KMS-11 (cell line): ENCODE results near the gene FBXL7.

ENCODE experiments used
- H2AFZ ChIP-seq: fragments of 200-600 bp; sonication (generic); 2 replicates; pipeline ENCODE4 v1.6.1; 2016; ENCODE audit warnings: antibody characterized with exemption, mixed run types, low read depth
- H3K27ac ChIP-seq: fragments of 200-600 bp; sonication (generic); 2 replicates; pipeline ENCODE4 v1.6.1; 2016; ENCODE audit warnings: mild to moderate bottlenecking, mixed run types
- H3K27me3 ChIP-seq: fragments of 200-600 bp; sonication (generic); 2 replicates; pipeline ENCODE4 v1.6.1; 2017; ENCODE audit warnings: mild to moderate bottlenecking, low read depth, mixed run types, moderate library complexity; ENCODE audit not compliant: insufficient read depth
- H3K36me3 ChIP-seq: fragments of 200-600 bp; sonication (generic); 2 replicates; pipeline ENCODE4 v1.6.1; 2017; ENCODE audit warnings: mild to moderate bottlenecking, mixed run types; ENCODE audit not compliant: insufficient read depth
- H3K4me1 ChIP-seq: fragments of 200-600 bp; sonication (generic); 2 replicates; pipeline ENCODE4 v1.6.1; 2016; ENCODE audit warnings: mild to moderate bottlenecking, low read depth, mixed run types; ENCODE audit not compliant: poor library complexity, severe bottlenecking
- H3K4me2 ChIP-seq: fragments of 200-600 bp; sonication (generic); 2 replicates; pipeline ENCODE4 v1.7.0; 2016; ENCODE audit warnings: mild to moderate bottlenecking, mixed run types
- H3K4me3 ChIP-seq: fragments of 200-600 bp; sonication (generic); IDR thresholded peaks from 2 replicates; pipeline ENCODE4 v1.6.1; 2017; ENCODE audit warnings: low read depth, low read length, mixed read lengths; ENCODE audit not compliant: insufficient read depth
- H3K79me2 ChIP-seq: fragments of 200-600 bp; sonication (generic); 2 replicates; pipeline ENCODE4 v1.6.1; 2016; ENCODE audit warnings: low read depth, mixed run types; ENCODE audit not compliant: insufficient read depth
- H3K9ac ChIP-seq: fragments of 200-600 bp; sonication (generic); 2 replicates; pipeline ENCODE4 v1.6.1; 2016; ENCODE audit warnings: mild to moderate bottlenecking, mixed run types
- H4K20me1 ChIP-seq: fragments of 200-600 bp; sonication (generic); 2 replicates; pipeline ENCODE4 v1.6.1; 2016; ENCODE audit warnings: mild to moderate bottlenecking, mixed run types; ENCODE audit not compliant: insufficient read depth
- CTCF ChIP-seq: fragments of 200-600 bp; sonication (generic); conservative IDR thresholded peaks from 2 replicates; pipeline ENCODE4 v1.6.1; 2017; ENCODE audit warnings: low read depth, mild to moderate bottlenecking, antibody characterized with exemption, low read length, moderate library complexity, mixed read lengths

The FBXL7 gene

DNA sequence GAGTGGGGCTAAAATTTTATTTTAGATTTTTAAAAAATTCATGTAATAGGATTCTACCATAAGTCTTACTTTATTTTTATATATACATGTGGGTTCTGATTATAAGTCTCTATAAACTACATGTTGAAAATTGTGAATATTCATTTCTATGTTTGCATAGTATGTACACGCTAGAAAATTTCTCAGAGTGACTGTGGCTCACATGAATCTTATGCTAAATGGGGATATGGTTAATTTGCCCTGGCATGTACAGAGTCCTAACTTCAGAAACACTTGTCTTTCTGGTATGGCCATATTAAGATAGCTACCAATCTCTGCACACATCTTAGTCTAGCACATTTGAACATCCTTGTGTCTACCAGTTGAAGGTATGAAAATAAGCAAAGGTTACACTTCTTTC lies 154.8 kb downstream of the FBXL7 start:
- no peak for TF ChIP-seq CTCF
- H3K27ac ChIP-seq: no peak overlapping the region
- H3K9ac ChIP-seq: no peak overlapping the region

GRCh38 chr5:15655683-15656082 lies 155.7 kb downstream of the FBXL7 start:
- Histone ChIP-seq H3K4me2 (no peak overlapping the region), H3K4me3 (no peak overlapping the region), H3K79me2 (peaks cover 14% of the 10 kb centered on the region; the same call in 1 of the 2 replicates), H3K27me3 (no peaks in the 10 kb centered on the region), H4K20me1 (no peaks in the 10 kb centered on the region), H3K27ac (no peak overlapping the region), H2AFZ (no peak overlapping the region), H3K36me3 (no peaks in the 10 kb centered on the region), H3K9ac (no peak overlapping the region), H3K4me1 (peaks cover 9% of the 10 kb centered on the region)
- no peak for TF ChIP-seq CTCF

More for the DNA sequence above, 154.8 kb downstream of the FBXL7 start:
- Histone ChIP-seq H3K36me3 (no peaks in the 10 kb centered on the region), H3K27me3 (no peaks in the 10 kb centered on the region), H2AFZ (no peak overlapping the region), H3K4me3 (no peak overlapping the region), H3K4me1 (peaks cover 18% of the 10 kb centered on the region), H3K4me2 (no peak overlapping the region), H4K20me1 (no peaks in the 10 kb centered on the region; the same call in 1 of the 2 replicates), H3K79me2 (peaks cover 14% of the 10 kb centered on the region; the same call in 1 of the 2 replicates)

DNA sequence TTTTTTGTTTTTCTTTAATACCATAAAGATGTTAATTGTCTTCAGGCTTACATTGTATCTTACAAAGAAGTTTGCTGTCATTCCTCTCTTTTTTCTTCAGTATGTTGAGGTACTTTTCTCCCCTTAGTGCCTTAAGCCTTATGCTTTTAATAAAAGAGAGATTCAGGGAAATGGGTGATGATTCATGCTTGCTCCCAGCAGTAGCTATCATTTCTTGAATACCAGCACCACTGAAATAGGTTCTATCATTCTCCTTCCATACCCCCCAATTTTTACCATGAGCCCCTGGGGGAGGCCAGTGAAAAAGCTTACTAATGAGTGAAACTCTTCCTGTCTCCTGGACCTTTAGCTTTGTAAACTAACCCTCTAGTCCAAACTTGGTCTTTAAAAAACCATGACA lies 165.0 kb downstream of the FBXL7 start:
- Histone ChIP-seq H3K9ac (no peak overlapping the region), H3K4me3 (no peak overlapping the region), H3K4me1 (peaks cover 5% of the 10 kb centered on the region), H3K36me3 (no peaks in the 10 kb centered on the region), H3K79me2 (peaks cover 12% of the 10 kb centered on the region; the same call in 1 of the 2 replicates), H4K20me1 (no peaks in the 10 kb centered on the region), H3K27me3 (no peaks in the 10 kb centered on the region), H2AFZ (no peak overlapping the region), H3K4me2 (no peak overlapping the region), H3K27ac (no peak overlapping the region)
- no peak for TF ChIP-seq CTCF

DNA sequence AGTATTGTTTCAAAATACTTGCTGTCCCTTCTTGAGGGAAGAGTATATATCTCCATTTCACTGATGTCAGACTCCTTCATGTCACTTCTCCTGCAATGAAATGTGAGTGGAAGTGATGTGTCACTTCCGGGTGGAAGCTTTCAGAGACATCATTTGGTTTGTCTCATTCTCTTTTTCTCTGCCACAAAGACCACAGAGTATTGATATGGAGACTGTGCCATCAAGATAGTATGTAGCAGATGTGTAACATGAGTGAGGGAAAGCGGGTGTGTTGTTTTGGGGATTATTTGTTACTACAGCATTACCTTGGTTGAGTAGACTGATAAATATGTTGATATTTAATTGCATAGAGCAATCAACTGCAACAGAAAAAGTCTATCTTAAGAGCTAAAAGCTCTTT lies 169.8 kb downstream of the FBXL7 start:
- no peak overlapping the region for H3K9ac ChIP-seq
- no peak for TF ChIP-seq CTCF
- no peak overlapping the region for H3K27ac ChIP-seq
- H3K79me2 ChIP-seq: peaks cover 12% of the 10 kb centered on the region; the same call in 1 of the 2 replicates
- no peak overlapping the region for H2AFZ ChIP-seq
- H3K27me3 ChIP-seq: no peaks in the 10 kb centered on the region
- H4K20me1 ChIP-seq: no peaks in the 10 kb centered on the region
- peaks cover 5% of the 10 kb centered on the region for H3K4me1 ChIP-seq
- H3K36me3 ChIP-seq: no peaks in the 10 kb centered on the region
- no peak overlapping the region for H3K4me2 ChIP-seq
- no peak overlapping the region for H3K4me3 ChIP-seq

- Histone ChIP-seq H4K20me1 (no peaks in the 10 kb centered on the region), H2AFZ (no peak overlapping the region), H3K4me3 (no peak overlapping the region), H3K27me3 (no peaks in the 10 kb centered on the region), H3K4me1 (peaks cover 3% of the 10 kb centered on the region), H3K36me3 (no peaks in the 10 kb centered on the region), H3K4me2 (no peak overlapping the region), H3K27ac (no peak overlapping the region), H3K9ac (no peak overlapping the region), H3K79me2 (no peaks in the 10 kb centered on the region; the same call in 1 of the 2 replicates)
- no peak for TF ChIP-seq CTCF
These were observed 174.7 kb downstream of the FBXL7 start for GRCh38 chr5:15674716-15675115.
